Lung (tissue), 12 donors: ENCODE results near the gene COL18A1. TPM values are rescaled to one million over a fixed set of nuclear protein-coding genes. Genes with fewer than 3 reads are reported as not detected.
A peak's percentile ranks its signal among the peaks of the same experiment; 100 is the strongest.

Experiments used
- ATAC-seq: fragments of 200-7000 bp; cut with Tn5 transposase; one replicate; pipeline ENCODE4 v1.9.1; 2020; ENCODE audit warnings: moderate number of reproducible peaks; ENCODE audit not compliant: insufficient read depth, low FRiP score
- DNase-seq, 3 donors: peaks; one replicate each; pipeline ENCODE4 v3.0.0-alpha.2; 2013 to 2017
- H3K27ac ChIP-seq, 2 donors: one replicate each; pipeline ENCODE4 v1.5.1; 2013; ENCODE audit warnings: mild to moderate bottlenecking in 2 of 2, moderate library complexity in 2 of 2, control low read depth in 1 of 2, inconsistent platforms in 1 of 2, low read depth in 1 of 2, low read length in 1 of 2
- H3K27me3 ChIP-seq, 3 donors: one replicate each; pipeline ENCODE4 v1.5.1; 2013; ENCODE audit warnings: low read length in 2 of 3; ENCODE audit not compliant: control insufficient read depth in 3 of 3, insufficient read depth in 3 of 3
- H3K36me3 ChIP-seq, 4 donors: one replicate each; pipeline ENCODE4 v1.5.1; 2013; ENCODE audit warnings: low read length in 4 of 4, mild to moderate bottlenecking in 1 of 4, moderate library complexity in 1 of 4; ENCODE audit not compliant: control insufficient read depth in 4 of 4, insufficient read depth in 4 of 4
- H3K4me1 ChIP-seq, 5 donors: one replicate each; pipeline ENCODE4 v1.5.1; 2013; ENCODE audit warnings: low read length in 5 of 5, mild to moderate bottlenecking in 2 of 5, moderate library complexity in 1 of 5; ENCODE audit not compliant: control insufficient read depth in 5 of 5, insufficient read depth in 5 of 5
- H3K4me3 ChIP-seq: one replicate; pipeline ENCODE4 v1.5.1; 2013; ENCODE audit warnings: mild to moderate bottlenecking, control low read depth, moderate library complexity
- H3K9ac ChIP-seq, 2 donors: one replicate each; pipeline ENCODE4 v1.5.1; 2013; ENCODE audit warnings: low read length in 2 of 2, control low read depth in 1 of 2; ENCODE audit not compliant: insufficient read depth in 1 of 2
- H3K9me3 ChIP-seq, 4 donors: one replicate each; pipeline ENCODE4 v1.5.1; 2013; ENCODE audit warnings: low read length in 3 of 4, mild to moderate bottlenecking in 1 of 4, moderate library complexity in 1 of 4; ENCODE audit not compliant: control insufficient read depth in 4 of 4, insufficient read depth in 3 of 4
- WGBS, 2 donors: extraction: QIAGEN DNeasy Blood & Tissue Kit; methylation state at CpG; one replicate each; pipeline ENCODE4 v1.1.7; 2013; 5-methylcytosine and 5-hydroxymethylcytosine counted together
- polyA plus RNA-seq, 2 donors: library from polyadenylated mRNA; stranded (reverse); fragments of 200-250 nt; gene quantifications; one replicate each; pipeline ENCODE4 v1.2.1, GENCODE V29; 2013
- total RNA-seq, 2 donors: library from RNA; depleted of rRNA in 1 of 2; stranded (reverse); fragments of >200 nt in 1 of 2; gene quantifications; one replicate each; pipeline ENCODE4 v1.2.1, GENCODE V29; 2014 to 2021
- TF ChIP-seq, protein P1 (sequence below): IDR thresholded peaks from 2 replicates; pipeline ENCODE4 v1.5.1; 2012; ENCODE audit warnings: mild to moderate bottlenecking; ENCODE audit errors: control extremely low read depth, extremely low read depth
- donor health status: control.
- donor health status: control.
- donor health status: Bipolar disorder and iron deficiency.
- donor health status: healthy.
- donor health status: DM: yes; HTN: yes; CAD: no.

Gene COL18A1
- total and polyA plus RNA-seq, 4 donors, result 42.7 to 102 (median 45.8) TPM

GRCh38 chr21:45533361-45533845 lies 128.4 kb downstream of the COL18A1 start:
- Histone ChIP-seq H3K9me3 (no peaks in the 10 kb centered on the region), H3K36me3 (peaks cover 0 to 10% (median 8%) of the 10 kb centered on the region in 4 donors), H3K27ac (peak overlapping the region in 1 of 2 donors; percentile 2), H3K4me3 (no peak overlapping the region), H3K4me1 (peaks cover 0 to 26% (median 14%) of the 10 kb centered on the region in 5 donors), H3K27me3 (no peaks in the 10 kb centered on the region), H3K9ac (no peak overlapping the region)
- no peak for DNase-seq
- TF ChIP-seq, protein P1, sequence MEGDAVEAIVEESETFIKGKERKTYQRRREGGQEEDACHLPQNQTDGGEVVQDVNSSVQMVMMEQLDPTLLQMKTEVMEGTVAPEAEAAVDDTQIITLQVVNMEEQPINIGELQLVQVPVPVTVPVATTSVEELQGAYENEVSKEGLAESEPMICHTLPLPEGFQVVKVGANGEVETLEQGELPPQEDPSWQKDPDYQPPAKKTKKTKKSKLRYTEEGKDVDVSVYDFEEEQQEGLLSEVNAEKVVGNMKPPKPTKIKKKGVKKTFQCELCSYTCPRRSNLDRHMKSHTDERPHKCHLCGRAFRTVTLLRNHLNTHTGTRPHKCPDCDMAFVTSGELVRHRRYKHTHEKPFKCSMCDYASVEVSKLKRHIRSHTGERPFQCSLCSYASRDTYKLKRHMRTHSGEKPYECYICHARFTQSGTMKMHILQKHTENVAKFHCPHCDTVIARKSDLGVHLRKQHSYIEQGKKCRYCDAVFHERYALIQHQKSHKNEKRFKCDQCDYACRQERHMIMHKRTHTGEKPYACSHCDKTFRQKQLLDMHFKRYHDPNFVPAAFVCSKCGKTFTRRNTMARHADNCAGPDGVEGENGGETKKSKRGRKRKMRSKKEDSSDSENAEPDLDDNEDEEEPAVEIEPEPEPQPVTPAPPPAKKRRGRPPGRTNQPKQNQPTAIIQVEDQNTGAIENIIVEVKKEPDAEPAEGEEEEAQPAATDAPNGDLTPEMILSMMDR, result no peak
- 80 to 89% methylated on average over 12 of the region's 12 CpGs for WGBS, 2 donors
- no peak for ATAC-seq

GRCh38 chr21:45533846-45534635 lies 129.1 kb downstream of the COL18A1 start:
- TF ChIP-seq, protein P1, result no peak
- WGBS, 2 donors, result 85 to 86% methylated on average over 20 of the region's 20 CpGs
- Histone ChIP-seq H3K9me3 (no peaks in the 10 kb centered on the region), H3K27me3 (no peaks in the 10 kb centered on the region), H3K4me3 (no peak overlapping the region), H3K27ac (peak overlapping the region in 1 of 2 donors; percentile 2), H3K36me3 (peaks cover 0 to 10% (median 8%) of the 10 kb centered on the region in 4 donors), H3K4me1 (peaks cover 0 to 26% (median 13%) of the 10 kb centered on the region in 5 donors), H3K9ac (no peak overlapping the region)
- no peak for DNase-seq
- no peak for ATAC-seq

DNA sequence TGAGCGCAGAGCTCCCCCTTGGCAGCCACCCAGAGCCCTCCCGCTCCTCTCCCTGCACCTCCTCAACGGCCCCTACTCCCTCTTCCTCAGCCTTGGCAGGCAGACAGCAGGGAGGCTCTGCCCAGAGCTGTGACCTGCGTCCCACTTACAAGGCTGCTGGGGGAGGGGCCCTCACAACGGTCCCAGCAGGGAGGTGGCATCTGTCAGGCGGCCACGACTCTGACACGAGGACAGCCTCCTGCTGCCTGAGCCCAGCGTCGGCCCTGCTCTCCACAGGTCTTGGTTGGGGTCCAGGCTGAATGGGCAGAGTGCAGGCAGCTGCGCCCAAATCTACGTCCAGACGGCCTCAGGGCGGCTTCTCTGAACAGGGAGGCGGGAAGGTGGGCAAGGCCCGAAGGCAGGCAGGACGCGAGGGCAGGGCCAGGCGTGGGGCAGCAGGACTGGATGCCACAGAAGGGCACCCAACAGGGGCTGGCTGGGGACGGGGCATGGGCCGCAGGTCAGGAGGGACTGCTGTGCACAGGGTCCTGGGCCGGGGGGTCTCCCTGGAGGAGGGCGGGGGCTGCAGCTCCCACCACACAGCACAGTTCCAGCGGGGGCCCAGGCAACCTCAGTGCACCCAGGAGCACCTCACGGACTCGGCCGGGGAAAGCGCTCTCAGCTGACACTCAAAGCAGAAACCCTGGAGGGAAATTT lies 129.8 kb downstream of the COL18A1 start:
- no peaks in the 10 kb centered on the region for H3K9me3 ChIP-seq
- H3K36me3 ChIP-seq, result peaks cover 0 to 6% (median 5%) of the 10 kb centered on the region in 4 donors
- ATAC-seq, result peak; percentile 24
- H3K27me3 ChIP-seq, result no peaks in the 10 kb centered on the region
- H3K9ac ChIP-seq, result no peak overlapping the region
- H3K27ac ChIP-seq, result no peak overlapping the region
- peaks cover 0 to 26% (median 12%) of the 10 kb centered on the region in 5 donors for H3K4me1 ChIP-seq
- TF ChIP-seq, protein P1, result no peak
- WGBS, 2 donors, result 66 to 73% methylated on average over 27 to 28 of the region's 28 CpGs
- peak; percentile 92 to 97 (median 93) for DNase-seq
- H3K4me3 ChIP-seq, result no peak overlapping the region
